GM12878 (cell line): ENCODE results near the gene USF3. TPM values are rescaled to one million over a fixed set of nuclear protein-coding genes. Genes with fewer than 3 reads are reported as not detected.

Experiments
- ATAC-seq: fragments of 200-7000 bp; cut with Tn5 transposase; 3 replicates; pipeline ENCODE4 v1.9.1; 2020; ENCODE audit warnings: mild to moderate bottlenecking, moderate library complexity
- BruUV-seq: library from RNA; stranded (reverse); fragments of 400-500 nt; replicated peaks from 2 replicates; lab custom pipeline; 2021; lab: Mats Ljungman, UMichigan
- CTCF ChIA-PET: fragments of 300-600 bp; sonication (Branson Sonifier 250); formaldehyde crosslinking; extraction: SDS; loops from one replicate; lab custom pipeline; 2021; ENCODE audit warnings: inconsistent platforms; lab: Yijun Ruan, JAX
- POLR2A ChIA-PET: fragments of 350-600 bp; formaldehyde crosslinking; extraction: SDS; loops from one replicate; lab custom pipeline; 2021; ENCODE audit warnings: inconsistent platforms; lab: Charles Lee
- RAD21 ChIA-PET: fragments of 300-600 bp; sonication (Branson Sonifier 250); formaldehyde crosslinking; loops from one replicate; lab custom pipeline; 2023; ENCODE audit warnings: antibody characterized with exemption; ENCODE audit not compliant: unreplicated experiment; lab: Charles Lee
- SMC1A ChIA-PET: fragments of 300-600 bp; sonication (Branson Sonifier 250); formaldehyde crosslinking; loops from one replicate; lab custom pipeline; 2023; ENCODE audit not compliant: unreplicated experiment, uncharacterized antibody; lab: Charles Lee
- DNase-seq: peaks from one replicate; pipeline ENCODE4 v3.0.0-alpha.2; 2011; ENCODE audit warnings: low read depth, low spot score
- FAIRE-seq: peaks from 3 replicates; lab custom pipeline; 2011; peaks lifted over from hg19 to GRCh38; lab: Jason Lieb, UNC
- H2AFZ ChIP-seq: 2 replicates; pipeline ENCODE4 v1.6.0; 2011; ENCODE audit warnings: low read depth, low read length, control low read depth; ENCODE audit not compliant: control insufficient read depth
- H3K27ac ChIP-seq: 2 replicates; pipeline ENCODE4 v1.5.1; 2011; ENCODE audit warnings: control low read depth; ENCODE audit not compliant: control insufficient read depth, insufficient read depth
- H3K27me3 ChIP-seq, 2 experiments: replicated peaks in 1 of 2; 2 replicates each; pipeline versions ENCODE4 v1.6.0 to v1.6.1; 2011; ENCODE audit warnings: low read length in 1 of 2; ENCODE audit not compliant: control insufficient read depth in 2 of 2, insufficient read depth in 2 of 2
- H3K36me3 ChIP-seq, 2 experiments: 2 replicates each; pipeline ENCODE4 v1.5.1; 2011; ENCODE audit warnings: low read length in 1 of 2; ENCODE audit not compliant: control insufficient read depth in 2 of 2, insufficient read depth in 2 of 2
- H3K4me1 ChIP-seq: 2 replicates; pipeline ENCODE4 v1.6.1; 2011; ENCODE audit warnings: mild to moderate bottlenecking, low read length, moderate library complexity, mixed read lengths; ENCODE audit not compliant: control insufficient read depth, insufficient read depth
- H3K4me2 ChIP-seq: 2 replicates; pipeline ENCODE4 v1.6.0; 2011; ENCODE audit warnings: control low read depth; ENCODE audit not compliant: control insufficient read depth, insufficient read depth
- H3K4me3 ChIP-seq: fragments of 200-600 bp; sonication (generic); 2 replicates; pipeline ENCODE4 v1.5.1; 2016
- H3K79me2 ChIP-seq: 2 replicates; pipeline ENCODE4 v1.6.0; 2011; ENCODE audit warnings: low read length; ENCODE audit not compliant: control insufficient read depth, insufficient read depth
- H3K9ac ChIP-seq: 2 replicates; pipeline ENCODE4 v1.8.0; 2011; ENCODE audit warnings: low read length, control low read depth, mixed read lengths; ENCODE audit not compliant: control insufficient read depth, insufficient read depth
- H3K9me3 ChIP-seq: replicated peaks from 3 replicates; pipeline ENCODE4 v1.5.1; 2011; ENCODE audit warnings: mild to moderate bottlenecking, low read length; ENCODE audit not compliant: control insufficient read depth, insufficient read depth
- H4K20me1 ChIP-seq: 2 replicates; pipeline ENCODE4 v1.6.0; 2011; ENCODE audit not compliant: control insufficient read depth, insufficient read depth
- JUNB ChIP-seq: IDR thresholded peaks from 2 replicates; pipeline ENCODE4 v1.6.1; 2016; ENCODE audit warnings: antibody characterized with exemption, mild to moderate bottlenecking
- JUND ChIP-seq: IDR thresholded peaks from 2 replicates; pipeline ENCODE4 v1.6.1; 2012; ENCODE audit warnings: low read depth, mild to moderate bottlenecking, low read length, improper control_type of control experiment, moderate library complexity
- RAD51 ChIP-seq: fragments of 450-650 bp; IDR thresholded peaks from 2 replicates; pipeline ENCODE4 v1.6.1; 2016; ENCODE audit warnings: moderate library complexity, mild to moderate bottlenecking, inconsistent platforms
- ZNF592 ChIP-seq: fragments of 450-650 bp; IDR thresholded peaks from 2 replicates; pipeline ENCODE4 v1.6.1; 2017; ENCODE audit warnings: mild to moderate bottlenecking, moderate library complexity
- ZSCAN29 ChIP-seq: fragments of 450-650 bp; IDR thresholded peaks from 2 replicates; pipeline ENCODE4 v1.6.1; 2017; ENCODE audit warnings: mild to moderate bottlenecking, moderate library complexity
- WGBS: methylation state at CpG from one replicate; pipeline ENCODE4 v1.1.6; 2016; ENCODE audit warnings: low lambda C conversion rate; ENCODE audit not compliant: insufficient replicate concordance, insufficient coverage; ENCODE audit errors: missing lambda C conversion rate; 5-methylcytosine and 5-hydroxymethylcytosine counted together
- in situ Hi-C: fragments of 300-500 bp; cut with MboI; formaldehyde crosslinking; loops from 9 replicates; pipeline ENCODE4 v1.14.3; 2018; ENCODE audit warnings: mixed read lengths
- intact Hi-C: fragments of 100-400 bp; cut with micrococcal nuclease; formaldehyde crosslinking; loops from one replicate; pipeline ENCODE4 v1.14.2; 2022; ENCODE audit not compliant: unreplicated experiment
- polyA plus RNA-seq, 11 experiments: library from polyadenylated mRNA; depleted of rRNA in 4 of 11; unstranded in 6 of 11; stranded (reverse) in 5 of 11; fragments of >200 nt; fragmentation: Nextera tagmentation in 4 of 11; fragmentation: Illumina TruSeq in 1 of 11; extraction: Ambion mirVana in 4 of 11; extraction: Trizol in 1 of 11; gene quantifications; 1 replicate in 1 of 11; 2 replicates in 10 of 11; pipeline versions ENCODE4 v1.2.1 to v1.2.3, GENCODE V29; 2011 to 2016; ENCODE audit warnings: inconsistent platforms in 2 of 11, missing spikeins in 2 of 11, low read depth in 1 of 11
- total RNA-seq, 4 experiments: library from RNA; depleted of rRNA in 3 of 4; stranded (reverse); fragments of >200 nt in 3 of 4; fragmentation: Illumina TruSeq in 1 of 4; extraction: Trizol in 1 of 4; gene quantifications; 2 replicates each; pipeline versions ENCODE4 v1.2.1 to v1.2.3, GENCODE V29; 2013 to 2021
- TF ChIP-seq, protein P1 (sequence below): fragments of 450-650 bp; IDR thresholded peaks from 2 replicates; pipeline ENCODE4 v1.6.1; 2017; ENCODE audit warnings: mild to moderate bottlenecking, moderate library complexity
- TF ChIP-seq, protein P2 (sequence below): fragments of 450-650 bp; formaldehyde crosslinking; IDR thresholded peaks from 2 replicates; pipeline ENCODE4 v1.4.0; 2022; ENCODE audit warnings: mild to moderate bottlenecking, moderate library complexity
- TF ChIP-seq, protein P3 (sequence below): fragments of 150-350 bp; IDR thresholded peaks from 2 replicates; pipeline ENCODE4 v1.6.1; 2016; ENCODE audit warnings: low read depth, low read length

The USF3 gene
- total and polyA plus RNA-seq, 10 of the 15 experiments (the other 5 are each of a cell fraction or from before 2014, with no cell fraction given) = 3.1 to 15.9 (median 7.8) TPM

- FAIRE-seq (no peak), DNase-seq (no peak), ATAC-seq (no peak)
- no peak overlapping the region for H3K9ac ChIP-seq
- ChIA-PET SMC1A (interaction anchor here (1.0 kb wide), 1 partner anchor 14 kb away, joined by 3 read pairs; no protein-coding TSS in a partner anchor), POLR2A (interaction anchor here (0.5 kb wide), 1 partner anchor 317 kb away, joined by 4 read pairs; no protein-coding TSS in a partner anchor), RAD21 (no interaction called here), CTCF (no interaction called here)
- H4K20me1 ChIP-seq = no peaks in the 10 kb centered on the region
- H3K4me3 ChIP-seq = no peak overlapping the region
- no peaks in the 10 kb centered on the region for H3K27me3 ChIP-seq
- no TSS peak for BruUV-seq
- H3K9me3 ChIP-seq = no peaks in the 10 kb centered on the region
- in situ Hi-C loops = no loop called here
- 100% methylated on average over 3 of the region's 3 CpGs for WGBS
- intact Hi-C loops = no loop called here
- no peak overlapping the region for H3K4me2 ChIP-seq
- no peak overlapping the region for H2AFZ ChIP-seq
- H3K4me1 ChIP-seq = no peaks in the 10 kb centered on the region
- no peak overlapping the region for H3K27ac ChIP-seq
- no peaks in the 10 kb centered on the region for H3K79me2 ChIP-seq
- peaks cover 0 to 3% of the 10 kb centered on the region in 2 experiments; a peak in 2 of 4 replicates for H3K36me3 ChIP-seq
- TF ChIP-seq JUNB (no peak), RAD51 (no peak), JUND (no peak), ZNF592 (no peak), ZSCAN29 (no peak)
- TF ChIP-seq, protein P1, sequence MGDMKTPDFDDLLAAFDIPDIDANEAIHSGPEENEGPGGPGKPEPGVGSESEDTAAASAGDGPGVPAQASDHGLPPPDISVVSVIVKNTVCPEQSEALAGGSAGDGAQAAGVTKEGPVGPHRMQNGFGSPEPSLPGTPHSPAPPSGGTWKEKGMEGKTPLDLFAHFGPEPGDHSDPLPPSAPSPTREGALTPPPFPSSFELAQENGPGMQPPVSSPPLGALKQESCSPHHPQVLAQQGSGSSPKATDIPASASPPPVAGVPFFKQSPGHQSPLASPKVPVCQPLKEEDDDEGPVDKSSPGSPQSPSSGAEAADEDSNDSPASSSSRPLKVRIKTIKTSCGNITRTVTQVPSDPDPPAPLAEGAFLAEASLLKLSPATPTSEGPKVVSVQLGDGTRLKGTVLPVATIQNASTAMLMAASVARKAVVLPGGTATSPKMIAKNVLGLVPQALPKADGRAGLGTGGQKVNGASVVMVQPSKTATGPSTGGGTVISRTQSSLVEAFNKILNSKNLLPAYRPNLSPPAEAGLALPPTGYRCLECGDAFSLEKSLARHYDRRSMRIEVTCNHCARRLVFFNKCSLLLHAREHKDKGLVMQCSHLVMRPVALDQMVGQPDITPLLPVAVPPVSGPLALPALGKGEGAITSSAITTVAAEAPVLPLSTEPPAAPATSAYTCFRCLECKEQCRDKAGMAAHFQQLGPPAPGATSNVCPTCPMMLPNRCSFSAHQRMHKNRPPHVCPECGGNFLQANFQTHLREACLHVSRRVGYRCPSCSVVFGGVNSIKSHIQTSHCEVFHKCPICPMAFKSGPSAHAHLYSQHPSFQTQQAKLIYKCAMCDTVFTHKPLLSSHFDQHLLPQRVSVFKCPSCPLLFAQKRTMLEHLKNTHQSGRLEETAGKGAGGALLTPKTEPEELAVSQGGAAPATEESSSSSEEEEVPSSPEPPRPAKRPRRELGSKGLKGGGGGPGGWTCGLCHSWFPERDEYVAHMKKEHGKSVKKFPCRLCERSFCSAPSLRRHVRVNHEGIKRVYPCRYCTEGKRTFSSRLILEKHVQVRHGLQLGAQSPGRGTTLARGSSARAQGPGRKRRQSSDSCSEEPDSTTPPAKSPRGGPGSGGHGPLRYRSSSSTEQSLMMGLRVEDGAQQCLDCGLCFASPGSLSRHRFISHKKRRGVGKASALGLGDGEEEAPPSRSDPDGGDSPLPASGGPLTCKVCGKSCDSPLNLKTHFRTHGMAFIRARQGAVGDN = no peak
- TF ChIP-seq, protein P2, sequence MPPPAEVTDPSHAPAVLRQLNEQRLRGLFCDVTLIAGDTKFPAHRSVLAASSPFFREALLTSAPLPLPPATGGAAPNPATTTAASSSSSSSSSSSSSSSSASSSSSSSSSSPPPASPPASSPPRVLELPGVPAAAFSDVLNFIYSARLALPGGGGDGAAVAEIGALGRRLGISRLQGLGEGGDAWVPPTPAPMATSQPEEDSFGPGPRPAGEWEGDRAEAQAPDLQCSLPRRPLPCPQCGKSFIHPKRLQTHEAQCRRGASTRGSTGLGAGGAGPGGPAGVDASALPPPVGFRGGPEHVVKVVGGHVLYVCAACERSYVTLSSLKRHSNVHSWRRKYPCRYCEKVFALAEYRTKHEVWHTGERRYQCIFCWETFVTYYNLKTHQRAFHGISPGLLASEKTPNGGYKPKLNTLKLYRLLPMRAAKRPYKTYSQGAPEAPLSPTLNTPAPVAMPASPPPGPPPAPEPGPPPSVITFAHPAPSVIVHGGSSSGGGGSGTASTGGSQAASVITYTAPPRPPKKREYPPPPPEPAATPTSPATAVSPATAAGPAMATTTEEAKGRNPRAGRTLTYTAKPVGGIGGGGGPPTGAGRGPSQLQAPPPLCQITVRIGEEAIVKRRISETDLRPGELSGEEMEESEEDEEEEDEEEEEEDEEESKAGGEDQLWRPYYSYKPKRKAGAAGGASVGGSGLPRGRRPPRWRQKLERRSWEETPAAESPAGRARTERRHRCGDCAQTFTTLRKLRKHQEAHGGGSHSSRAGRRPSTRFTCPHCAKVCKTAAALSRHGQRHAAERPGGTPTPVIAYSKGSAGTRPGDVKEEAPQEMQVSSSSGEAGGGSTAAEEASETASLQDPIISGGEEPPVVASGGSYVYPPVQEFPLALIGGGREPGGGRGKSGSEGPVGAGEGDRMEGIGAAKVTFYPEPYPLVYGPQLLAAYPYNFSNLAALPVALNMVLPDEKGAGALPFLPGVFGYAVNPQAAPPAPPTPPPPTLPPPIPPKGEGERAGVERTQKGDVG (CRISPR knock-in tag) = no peak
- TF ChIP-seq, protein P3, sequence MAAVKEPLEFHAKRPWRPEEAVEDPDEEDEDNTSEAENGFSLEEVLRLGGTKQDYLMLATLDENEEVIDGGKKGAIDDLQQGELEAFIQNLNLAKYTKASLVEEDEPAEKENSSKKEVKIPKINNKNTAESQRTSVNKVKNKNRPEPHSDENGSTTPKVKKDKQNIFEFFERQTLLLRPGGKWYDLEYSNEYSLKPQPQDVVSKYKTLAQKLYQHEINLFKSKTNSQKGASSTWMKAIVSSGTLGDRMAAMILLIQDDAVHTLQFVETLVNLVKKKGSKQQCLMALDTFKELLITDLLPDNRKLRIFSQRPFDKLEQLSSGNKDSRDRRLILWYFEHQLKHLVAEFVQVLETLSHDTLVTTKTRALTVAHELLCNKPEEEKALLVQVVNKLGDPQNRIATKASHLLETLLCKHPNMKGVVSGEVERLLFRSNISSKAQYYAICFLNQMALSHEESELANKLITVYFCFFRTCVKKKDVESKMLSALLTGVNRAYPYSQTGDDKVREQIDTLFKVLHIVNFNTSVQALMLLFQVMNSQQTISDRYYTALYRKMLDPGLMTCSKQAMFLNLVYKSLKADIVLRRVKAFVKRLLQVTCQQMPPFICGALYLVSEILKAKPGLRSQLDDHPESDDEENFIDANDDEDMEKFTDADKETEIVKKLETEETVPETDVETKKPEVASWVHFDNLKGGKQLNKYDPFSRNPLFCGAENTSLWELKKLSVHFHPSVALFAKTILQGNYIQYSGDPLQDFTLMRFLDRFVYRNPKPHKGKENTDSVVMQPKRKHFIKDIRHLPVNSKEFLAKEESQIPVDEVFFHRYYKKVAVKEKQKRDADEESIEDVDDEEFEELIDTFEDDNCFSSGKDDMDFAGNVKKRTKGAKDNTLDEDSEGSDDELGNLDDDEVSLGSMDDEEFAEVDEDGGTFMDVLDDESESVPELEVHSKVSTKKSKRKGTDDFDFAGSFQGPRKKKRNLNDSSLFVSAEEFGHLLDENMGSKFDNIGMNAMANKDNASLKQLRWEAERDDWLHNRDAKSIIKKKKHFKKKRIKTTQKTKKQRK = no peak
Measured at GRCh38 chr3:113654851-113655250, 41.6 kb downstream of the USF3 start.
